ENCODE measurements around the gene KEL.
"Not testable (repeated sequence)": the region's sequence is repeated elsewhere in the genome, so short reads cannot be mapped to it uniquely, and the experiment has no call there.

KEL gene

GRCh38 chr7:142983825-142984224 is 21.7 kb upstream of the KEL start:
- TF ChIP-seq, protein P1, sequence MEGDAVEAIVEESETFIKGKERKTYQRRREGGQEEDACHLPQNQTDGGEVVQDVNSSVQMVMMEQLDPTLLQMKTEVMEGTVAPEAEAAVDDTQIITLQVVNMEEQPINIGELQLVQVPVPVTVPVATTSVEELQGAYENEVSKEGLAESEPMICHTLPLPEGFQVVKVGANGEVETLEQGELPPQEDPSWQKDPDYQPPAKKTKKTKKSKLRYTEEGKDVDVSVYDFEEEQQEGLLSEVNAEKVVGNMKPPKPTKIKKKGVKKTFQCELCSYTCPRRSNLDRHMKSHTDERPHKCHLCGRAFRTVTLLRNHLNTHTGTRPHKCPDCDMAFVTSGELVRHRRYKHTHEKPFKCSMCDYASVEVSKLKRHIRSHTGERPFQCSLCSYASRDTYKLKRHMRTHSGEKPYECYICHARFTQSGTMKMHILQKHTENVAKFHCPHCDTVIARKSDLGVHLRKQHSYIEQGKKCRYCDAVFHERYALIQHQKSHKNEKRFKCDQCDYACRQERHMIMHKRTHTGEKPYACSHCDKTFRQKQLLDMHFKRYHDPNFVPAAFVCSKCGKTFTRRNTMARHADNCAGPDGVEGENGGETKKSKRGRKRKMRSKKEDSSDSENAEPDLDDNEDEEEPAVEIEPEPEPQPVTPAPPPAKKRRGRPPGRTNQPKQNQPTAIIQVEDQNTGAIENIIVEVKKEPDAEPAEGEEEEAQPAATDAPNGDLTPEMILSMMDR (IDR thresholded peaks at IDR 0.05; ENCODE audit: low read depth, low read length), result no peak
- no peak overlapping the region for H3K4me3 ChIP-seq (ENCODE audit: low read depth, low read length)

DNA sequence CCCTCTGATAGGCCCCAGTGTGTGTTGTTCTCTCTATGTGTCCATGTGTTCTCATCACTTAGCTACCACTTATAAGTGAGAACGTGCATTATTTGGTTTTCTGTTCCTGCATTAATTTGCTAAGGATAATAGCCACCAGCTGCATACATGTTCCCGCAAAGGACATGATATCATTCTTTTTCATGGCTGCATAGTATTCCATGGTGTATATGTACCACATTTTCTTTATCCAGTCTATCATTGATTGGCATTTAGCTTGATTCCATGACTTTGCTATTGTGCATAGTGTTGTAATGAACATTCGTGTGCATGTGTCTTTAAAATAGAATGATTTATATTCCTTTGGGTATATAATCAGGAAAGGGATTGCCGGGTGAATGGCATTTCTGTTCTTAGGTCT is 16.2 kb upstream of the KEL start:
- H3K4me3 ChIP-seq (ENCODE audit: low read depth, low read length), result not testable (repeated sequence)

DNA sequence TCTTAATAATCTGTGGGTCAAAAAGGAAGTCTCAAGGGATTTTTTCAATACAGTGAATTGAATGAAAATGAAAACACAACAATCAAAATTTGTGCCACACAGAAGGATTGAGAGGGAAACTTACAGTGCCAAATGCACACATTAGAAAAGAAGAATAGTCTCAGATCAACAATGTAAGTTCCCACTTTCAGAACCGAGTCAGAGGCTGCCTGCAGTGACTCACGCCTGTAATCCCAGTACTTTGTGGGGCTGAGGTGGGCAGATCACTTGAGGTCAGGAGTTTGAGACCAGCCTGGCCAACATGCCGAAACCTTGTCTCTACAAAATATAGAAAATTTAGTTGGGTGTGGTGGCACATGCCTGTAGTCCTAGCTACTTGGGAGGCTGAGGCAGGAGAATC is 12.5 kb upstream of the KEL start:
- TF ChIP-seq, protein P1 (IDR thresholded peaks at IDR 0.05; ENCODE audit: low read depth, low read length), result no peak
- no peak overlapping the region for H3K4me3 ChIP-seq (ENCODE audit: low read depth, low read length)

- no peak overlapping the region for H3K4me3 ChIP-seq (ENCODE audit: low read depth, low read length)
- TF ChIP-seq, protein P1 (IDR thresholded peaks at IDR 0.05; ENCODE audit: low read depth, low read length), result no peak
These were observed 7.0 kb upstream of the KEL start for GRCh38 chr7:142969183-142969582.

- no peak overlapping the region for H3K4me3 ChIP-seq (ENCODE audit: low read depth, low read length)
- TF ChIP-seq, protein P1 (IDR thresholded peaks at IDR 0.05; ENCODE audit: low read depth, low read length), result no peak
These were observed 6.1 kb upstream of the KEL start for GRCh38 chr7:142968229-142968628.

DNA sequence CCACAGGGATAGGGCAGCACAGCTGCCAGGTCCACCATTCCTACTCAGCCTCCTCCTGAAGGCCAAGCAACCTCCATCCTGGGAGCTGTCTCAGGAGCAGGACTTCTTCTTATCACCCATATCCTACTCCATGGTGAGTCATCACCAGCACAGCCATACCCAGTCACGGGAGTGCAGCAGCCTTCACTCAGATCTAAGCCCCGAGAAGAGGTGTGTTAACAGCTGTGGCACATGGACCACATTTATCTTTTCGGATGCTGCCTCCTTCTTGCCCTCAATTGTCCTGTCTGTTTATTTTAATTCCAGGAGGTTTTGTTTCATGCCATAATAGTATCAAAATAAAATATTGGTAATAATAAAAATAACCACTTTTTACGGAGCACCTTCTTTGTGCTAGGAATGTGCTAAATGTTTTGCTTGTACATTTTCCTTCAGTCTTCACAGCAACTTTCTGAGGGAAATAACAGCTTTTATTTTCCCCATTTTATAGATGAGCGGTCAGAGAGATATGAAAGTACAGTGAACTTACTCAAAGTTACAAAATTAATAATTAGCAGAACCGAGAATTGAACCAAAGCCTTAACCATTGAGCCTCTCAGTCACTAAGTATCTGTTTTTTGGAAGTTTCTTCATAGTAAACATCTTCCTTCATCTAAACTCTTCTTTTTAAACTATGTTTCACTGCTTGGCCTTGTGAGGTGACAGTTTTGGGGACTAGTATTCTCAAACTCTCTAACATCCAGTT is 2.5 kb upstream of the KEL start:
- TF ChIP-seq, protein P1 (IDR thresholded peaks at IDR 0.05; ENCODE audit: low read depth, low read length), result no peak
- H3K4me3 ChIP-seq (ENCODE audit: low read depth, low read length), result no peak overlapping the region

GRCh38 chr7:142963993-142964392 is 1.8 kb upstream of the KEL start:
- H3K4me3 ChIP-seq (ENCODE audit: low read depth, low read length), result no peak overlapping the region
- TF ChIP-seq, protein P1 (IDR thresholded peaks at IDR 0.05; ENCODE audit: low read depth, low read length), result no peak

- TF ChIP-seq, protein P1 (IDR thresholded peaks at IDR 0.05; ENCODE audit: low read depth, low read length), result no peak
- H3K4me3 ChIP-seq (ENCODE audit: low read depth, low read length), result no peak overlapping the region
These were observed 828 bp upstream of the KEL start for GRCh38 chr7:142962991-142963390.
